Spleen (tissue), 7 donors: ENCODE measurements around the gene AZGP1.

Experiments
- POLR2A ChIP-seq, 3 donors: fragments of 450-650 bp; IDR thresholded peaks; one replicate each; pipeline ENCODE4 v1.5.1; 2017; ENCODE audit warnings: antibody characterized with exemption in 3 of 3, mild to moderate bottlenecking in 1 of 3
- POLR2AphosphoS5 ChIP-seq, 3 donors: sonication (generic); formaldehyde crosslinking; IDR thresholded peaks; one replicate each; pipeline ENCODE4 v1.5.1; 2017; ENCODE audit warnings: antibody characterized with exemption in 3 of 3
- TF ChIP-seq, protein P1 (sequence below), 11 experiments: fragments of 200-600 bp in 7 of 11; fragments of 450-650 bp in 4 of 11; sonication (generic) in 4 of 11; IDR thresholded peaks in 8 of 11; conservative IDR thresholded peaks in 3 of 11; 1 replicate in 7 of 11; 2 replicates in 4 of 11; pipeline versions ENCODE4 v1.4.0 to v1.8.0; 2016 to 2021; ENCODE audit warnings: antibody characterized with exemption in 11 of 11, inconsistent platforms in 4 of 11, mild to moderate bottlenecking in 1 of 11
- donor health status: DM: no; HTN: no; CAD: no; lungs with moderate emphysema.
- donor health status: DM: no; HTN: no; CAD: no.
- donor health status: DM: no; HTN: no; CAD: no.

DNA sequence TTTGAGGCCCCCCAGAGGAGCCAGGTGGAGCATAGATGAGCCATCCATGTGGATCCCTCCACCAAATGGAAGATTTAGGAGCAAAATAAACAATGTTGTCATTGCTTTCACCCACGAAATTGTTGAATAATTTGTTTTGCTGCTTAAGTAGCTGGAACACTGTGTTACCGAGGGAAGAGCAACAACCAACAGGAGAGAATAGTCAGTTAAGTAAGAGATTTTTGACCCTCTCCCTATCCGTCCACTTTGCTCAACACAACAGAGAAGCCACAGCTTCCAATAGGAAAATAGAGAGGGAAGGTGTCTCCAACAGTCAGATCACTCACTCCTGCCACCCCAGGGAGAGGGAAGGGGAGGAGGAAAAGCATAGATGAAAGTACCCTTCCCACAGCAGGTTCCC lies 35.7 kb upstream of the AZGP1 start:
- TF ChIP-seq, protein P1, sequence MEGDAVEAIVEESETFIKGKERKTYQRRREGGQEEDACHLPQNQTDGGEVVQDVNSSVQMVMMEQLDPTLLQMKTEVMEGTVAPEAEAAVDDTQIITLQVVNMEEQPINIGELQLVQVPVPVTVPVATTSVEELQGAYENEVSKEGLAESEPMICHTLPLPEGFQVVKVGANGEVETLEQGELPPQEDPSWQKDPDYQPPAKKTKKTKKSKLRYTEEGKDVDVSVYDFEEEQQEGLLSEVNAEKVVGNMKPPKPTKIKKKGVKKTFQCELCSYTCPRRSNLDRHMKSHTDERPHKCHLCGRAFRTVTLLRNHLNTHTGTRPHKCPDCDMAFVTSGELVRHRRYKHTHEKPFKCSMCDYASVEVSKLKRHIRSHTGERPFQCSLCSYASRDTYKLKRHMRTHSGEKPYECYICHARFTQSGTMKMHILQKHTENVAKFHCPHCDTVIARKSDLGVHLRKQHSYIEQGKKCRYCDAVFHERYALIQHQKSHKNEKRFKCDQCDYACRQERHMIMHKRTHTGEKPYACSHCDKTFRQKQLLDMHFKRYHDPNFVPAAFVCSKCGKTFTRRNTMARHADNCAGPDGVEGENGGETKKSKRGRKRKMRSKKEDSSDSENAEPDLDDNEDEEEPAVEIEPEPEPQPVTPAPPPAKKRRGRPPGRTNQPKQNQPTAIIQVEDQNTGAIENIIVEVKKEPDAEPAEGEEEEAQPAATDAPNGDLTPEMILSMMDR (IDR thresholded peaks at IDR 0.05 in 8 of 11, conservative IDR thresholded peaks at IDR 0.05 in 3 of 11) = no peak
- TF ChIP-seq POLR2A (IDR thresholded peaks at IDR 0.05) = no peak
- no peak for TF ChIP-seq POLR2AphosphoS5 (IDR thresholded peaks at IDR 0.05)
